CD4-positive, alpha-beta T cell treated with Interferon gamma for 1 hour (primary cell): ENCODE results near the gene KHDRBS1.
"Not testable (repeated sequence)": the region's sequence is repeated elsewhere in the genome, so short reads cannot be mapped to it uniquely, and the experiment has no call there.

ENCODE experiments used
- DNase-seq: peaks from one replicate; pipeline ENCODE4 v3.0.0-alpha.2; 2020

Gene KHDRBS1

GRCh38 chr1:32014199-32014947 lies 705 bp downstream of the KHDRBS1 start:
- no peak for DNase-seq

GRCh38 chr1:32014948-32015273 lies 1.2 kb downstream of the KHDRBS1 start:
- no peak for DNase-seq

GRCh38 chr1:32020339-32020738 lies 6.7 kb downstream of the KHDRBS1 start:
- DNase-seq, result no peak

- not testable (repeated sequence) for DNase-seq
These were observed 7.9 kb downstream of the KHDRBS1 start for GRCh38 chr1:32021574-32022018.

- no peak for DNase-seq
These were observed 9.7 kb downstream of the KHDRBS1 start for GRCh38 chr1:32023351-32023750.

- DNase-seq, result no peak
These were observed 11.8 kb downstream of the KHDRBS1 start for GRCh38 chr1:32025515-32025914.

- DNase-seq, result no peak
These were observed 15.1 kb downstream of the KHDRBS1 start for GRCh38 chr1:32028746-32029145.

- no peak for DNase-seq
These were observed 18.1 kb downstream of the KHDRBS1 start for GRCh38 chr1:32031578-32032274.

GRCh38 chr1:32032275-32032615 lies 18.6 kb downstream of the KHDRBS1 start:
- DNase-seq, result no peak

- DNase-seq, result no peak
These were observed 21.5 kb downstream of the KHDRBS1 start for GRCh38 chr1:32035119-32035518.

- DNase-seq, result no peak
These were observed 27.0 kb downstream of the KHDRBS1 start for GRCh38 chr1:32040711-32041110.

GRCh38 chr1:32042330-32042729 lies 28.7 kb downstream of the KHDRBS1 start:
- no peak for DNase-seq

- DNase-seq, result no peak
These were observed 30.6 kb downstream of the KHDRBS1 start for GRCh38 chr1:32044234-32044633.

- no peak for DNase-seq
These were observed 32.1 kb downstream of the KHDRBS1 start for GRCh38 chr1:32045772-32046171.

GRCh38 chr1:32047701-32048100 lies 34.0 kb downstream of the KHDRBS1 start:
- DNase-seq, result no peak

GRCh38 chr1:32048440-32048839 lies 34.8 kb downstream of the KHDRBS1 start:
- DNase-seq, result no peak

- no peak for DNase-seq
These were observed 38.0 kb downstream of the KHDRBS1 start for GRCh38 chr1:32051706-32052105.

GRCh38 chr1:32052887-32053286 lies 39.2 kb downstream of the KHDRBS1 start:
- DNase-seq, result no peak

GRCh38 chr1:32055416-32055815 lies 41.7 kb downstream of the KHDRBS1 start:
- DNase-seq, result no peak

- DNase-seq, result no peak
These were observed 42.9 kb downstream of the KHDRBS1 start for GRCh38 chr1:32056598-32056997.

- DNase-seq, result no peak
These were observed 47.2 kb downstream of the KHDRBS1 start for GRCh38 chr1:32060914-32061313.

GRCh38 chr1:32062867-32063230 lies 49.2 kb downstream of the KHDRBS1 start:
- DNase-seq, result no peak

GRCh38 chr1:32063261-32063681 lies 49.6 kb downstream of the KHDRBS1 start:
- no peak for DNase-seq

- DNase-seq, result not testable (repeated sequence)
These were observed 52.2 kb downstream of the KHDRBS1 start for GRCh38 chr1:32065613-32066488.
